Liver (tissue), 3 donors: ENCODE measurements around the gene CYP8B1.

ENCODE experiments used
- ATF3 ChIP-seq: IDR thresholded peaks from 2 replicates; pipeline ENCODE4 v1.6.1; 2016; ENCODE audit warnings: antibody characterized with exemption
- EGR1 ChIP-seq, 2 donors: IDR thresholded peaks; 2 replicates each; pipeline ENCODE4 v1.6.1; 2016 to 2018; ENCODE audit warnings: antibody characterized with exemption in 2 of 2, low read depth in 2 of 2
- FOXA1 ChIP-seq: IDR thresholded peaks from 2 replicates; pipeline ENCODE4 v1.6.1; 2016; ENCODE audit warnings: antibody characterized with exemption
- FOXA2 ChIP-seq: IDR thresholded peaks from 2 replicates; pipeline ENCODE4 v1.6.1; 2016; ENCODE audit warnings: antibody characterized with exemption
- GABPA ChIP-seq, 2 donors: IDR thresholded peaks in 1 of 2; conservative IDR thresholded peaks in 1 of 2; 2 replicates each; pipeline ENCODE4 v1.6.1; 2016; ENCODE audit warnings: antibody characterized with exemption in 2 of 2, mild to moderate bottlenecking in 1 of 2, moderate library complexity in 1 of 2
- HNF4G ChIP-seq: IDR thresholded peaks from 2 replicates; pipeline ENCODE4 v1.6.1; 2016; ENCODE audit warnings: antibody characterized with exemption
- JUND ChIP-seq, 2 donors: IDR thresholded peaks; 2 replicates each; pipeline ENCODE4 v1.6.1; 2016; ENCODE audit warnings: antibody characterized with exemption in 2 of 2
- MAX ChIP-seq: IDR thresholded peaks from 2 replicates; pipeline ENCODE4 v1.6.1; 2016; ENCODE audit warnings: antibody characterized with exemption
- RAD21 ChIP-seq, 2 donors: IDR thresholded peaks; 2 replicates each; pipeline ENCODE4 v1.6.1; 2016; ENCODE audit warnings: antibody characterized with exemption in 2 of 2, mild to moderate bottlenecking in 2 of 2
- REST ChIP-seq: IDR thresholded peaks from 2 replicates; pipeline ENCODE4 v1.6.1; 2016; ENCODE audit warnings: antibody characterized with exemption, mild to moderate bottlenecking
- TAF1 ChIP-seq: conservative IDR thresholded peaks from 2 replicates; pipeline ENCODE4 v1.6.1; 2016; ENCODE audit warnings: antibody characterized with exemption, mild to moderate bottlenecking
- TF ChIP-seq, protein P1 (sequence below): fragments of 150-350 bp; IDR thresholded peaks from 2 replicates; pipeline ENCODE4 v1.5.1; 2017; ENCODE audit warnings: improper control_type of control experiment, low read depth, low read length; ENCODE audit not compliant: missing input control
- donor health status: healthy.
- donor health status: healthy.

DNA sequence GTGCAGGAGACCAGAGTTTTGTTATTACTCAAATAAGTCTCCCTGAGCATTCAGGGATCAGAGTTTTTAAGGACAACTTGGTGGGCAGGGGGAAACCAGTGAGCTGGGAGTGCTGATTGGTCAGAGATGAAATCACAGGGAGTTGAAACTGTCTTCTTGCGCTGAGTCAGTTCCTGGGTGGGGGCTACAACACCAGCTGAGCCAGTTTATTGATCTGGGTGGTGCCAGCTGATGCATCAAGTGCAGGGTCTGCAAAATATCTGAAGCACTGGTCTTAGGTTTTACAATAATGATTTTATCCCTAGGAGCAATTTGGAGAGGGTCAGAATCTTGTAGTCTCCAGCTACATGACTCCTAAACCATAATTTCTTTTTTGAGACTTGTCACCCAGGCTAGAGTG is 16.5 kb upstream of the CYP8B1 start:
- TF ChIP-seq RAD21 (IDR thresholded peaks at IDR 0.05), result no peak
- TF ChIP-seq, protein P1, sequence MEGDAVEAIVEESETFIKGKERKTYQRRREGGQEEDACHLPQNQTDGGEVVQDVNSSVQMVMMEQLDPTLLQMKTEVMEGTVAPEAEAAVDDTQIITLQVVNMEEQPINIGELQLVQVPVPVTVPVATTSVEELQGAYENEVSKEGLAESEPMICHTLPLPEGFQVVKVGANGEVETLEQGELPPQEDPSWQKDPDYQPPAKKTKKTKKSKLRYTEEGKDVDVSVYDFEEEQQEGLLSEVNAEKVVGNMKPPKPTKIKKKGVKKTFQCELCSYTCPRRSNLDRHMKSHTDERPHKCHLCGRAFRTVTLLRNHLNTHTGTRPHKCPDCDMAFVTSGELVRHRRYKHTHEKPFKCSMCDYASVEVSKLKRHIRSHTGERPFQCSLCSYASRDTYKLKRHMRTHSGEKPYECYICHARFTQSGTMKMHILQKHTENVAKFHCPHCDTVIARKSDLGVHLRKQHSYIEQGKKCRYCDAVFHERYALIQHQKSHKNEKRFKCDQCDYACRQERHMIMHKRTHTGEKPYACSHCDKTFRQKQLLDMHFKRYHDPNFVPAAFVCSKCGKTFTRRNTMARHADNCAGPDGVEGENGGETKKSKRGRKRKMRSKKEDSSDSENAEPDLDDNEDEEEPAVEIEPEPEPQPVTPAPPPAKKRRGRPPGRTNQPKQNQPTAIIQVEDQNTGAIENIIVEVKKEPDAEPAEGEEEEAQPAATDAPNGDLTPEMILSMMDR, result no peak
- no peak for TF ChIP-seq REST
- TF ChIP-seq JUND (IDR thresholded peaks at IDR 0.05), result no peak
- no peak for TF ChIP-seq EGR1 (IDR thresholded peaks at IDR 0.05; ENCODE audit: low read depth in 2 of 2)
- TF ChIP-seq FOXA2, result no peak
- no peak for TF ChIP-seq FOXA1
- TF ChIP-seq ATF3, result no peak
- no peak for TF ChIP-seq GABPA (IDR thresholded peaks at IDR 0.05 in 1 of 2, conservative IDR thresholded peaks at IDR 0.05 in 1 of 2)
- no peak for TF ChIP-seq HNF4G
- TF ChIP-seq TAF1, result no peak
- TF ChIP-seq MAX, result no peak
